NCI-H2227 (cell line): ENCODE measurements around the gene THRB.

ENCODE experiments used
- DNase-seq: peaks from one replicate; lab custom pipeline; 2025; ENCODE audit not compliant: unreplicated experiment; lab: John Stamatoyannopoulos, UW

THRB gene

GRCh38 chr3:24154781-24155180 lies 339.9 kb downstream of the THRB start:
- DNase-seq, result no peak

DNA sequence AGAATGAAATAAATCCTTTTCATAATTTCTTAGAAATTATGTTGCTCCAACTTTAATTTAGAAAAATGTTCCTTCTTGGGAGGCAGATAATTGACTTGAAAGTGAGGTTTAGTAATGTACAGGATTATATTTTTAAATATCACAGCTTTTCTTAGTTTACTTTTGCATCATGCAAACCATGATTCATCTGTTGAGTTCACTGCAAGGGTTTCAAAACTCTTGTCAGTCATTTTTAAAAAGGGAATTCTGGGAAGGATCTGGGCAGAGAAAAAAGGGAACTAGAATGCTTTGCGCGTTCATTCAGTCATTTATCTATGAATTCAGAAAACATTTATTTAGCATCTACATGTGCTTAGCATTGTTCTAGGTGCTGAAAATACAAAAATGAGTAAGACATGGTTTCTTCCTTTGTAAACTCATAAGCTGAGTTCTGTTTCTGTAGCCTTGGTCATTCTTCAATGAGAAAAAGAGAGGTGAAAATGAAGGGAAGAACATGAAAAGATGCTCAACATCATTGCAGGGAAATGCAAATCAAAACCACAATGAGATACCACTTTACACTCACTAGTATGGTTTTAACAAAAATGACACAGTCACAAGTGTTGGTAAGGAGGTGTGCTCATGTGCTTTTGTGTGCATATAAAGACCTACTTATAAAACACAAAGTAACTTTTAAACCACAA lies 340.5 kb downstream of the THRB start:
- DNase-seq, result no peak

- DNase-seq, result no peak
Observed at GRCh38 chr3:24151594-24151993, 343.1 kb downstream of the THRB start.

DNA sequence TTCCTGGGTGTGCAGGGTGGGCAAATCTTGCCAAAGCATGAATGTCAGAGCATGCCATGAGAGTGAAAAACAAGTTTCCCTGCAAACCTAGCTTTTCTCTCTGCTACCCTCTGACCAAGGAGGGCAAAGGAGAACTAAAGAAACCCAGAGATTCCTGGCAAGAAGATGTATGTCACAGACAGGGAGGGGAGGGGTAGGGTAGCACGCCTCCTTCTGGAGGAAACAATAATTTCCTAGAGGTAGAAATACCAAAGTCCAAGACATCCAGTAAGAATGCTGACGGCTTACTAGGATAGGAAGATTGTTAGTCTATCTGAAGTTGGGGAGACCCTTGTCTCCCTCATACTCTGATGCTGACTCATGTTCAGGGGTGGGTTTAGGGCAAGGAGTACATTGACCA lies 345.6 kb downstream of the THRB start:
- no peak for DNase-seq

- DNase-seq, result no peak
Observed at GRCh38 chr3:24145981-24146822, 348.4 kb downstream of the THRB start.

DNA sequence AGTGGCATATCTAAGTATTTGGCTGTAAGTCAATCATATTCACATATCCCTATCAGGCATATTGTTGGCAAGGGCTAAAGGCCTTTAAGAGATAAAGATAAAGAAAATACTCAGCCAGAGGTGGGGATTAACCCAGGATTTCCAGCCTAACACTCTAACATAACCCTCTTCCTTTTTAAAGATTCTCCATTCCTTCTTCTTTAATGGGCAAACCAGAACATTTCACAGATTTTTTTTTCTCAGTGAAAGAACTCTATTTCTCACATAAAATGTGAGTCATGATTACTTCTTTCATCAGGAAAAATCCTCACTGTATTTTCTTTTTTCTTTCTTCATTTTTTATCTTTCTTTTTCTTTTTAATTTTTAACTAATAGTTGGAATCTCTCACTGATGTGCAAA lies 349.2 kb downstream of the THRB start:
- no peak for DNase-seq

- DNase-seq, result no peak
Observed at GRCh38 chr3:24142127-24142526, 352.5 kb downstream of the THRB start.

DNA sequence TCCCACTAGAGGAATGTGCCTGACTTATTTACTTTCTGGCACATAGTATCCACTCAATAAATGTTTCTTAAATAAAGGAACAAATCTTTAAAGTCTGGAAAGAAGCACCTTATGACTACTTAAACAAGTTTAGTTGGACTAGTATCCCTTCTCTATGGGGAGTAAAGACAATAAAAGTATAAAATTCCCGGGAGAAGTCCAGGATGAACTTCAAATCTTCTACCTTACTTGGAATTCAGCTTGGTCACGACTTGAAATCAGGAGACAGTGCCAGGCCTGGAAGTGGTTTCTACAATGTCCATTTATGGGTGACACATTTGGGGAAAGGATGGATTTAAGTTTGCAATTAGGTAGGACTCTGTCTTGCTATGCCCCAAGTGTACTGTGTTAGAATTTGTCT lies 353.1 kb downstream of the THRB start:
- no peak for DNase-seq

GRCh38 chr3:24139463-24140412 lies 354.9 kb downstream of the THRB start:
- no peak for DNase-seq

DNA sequence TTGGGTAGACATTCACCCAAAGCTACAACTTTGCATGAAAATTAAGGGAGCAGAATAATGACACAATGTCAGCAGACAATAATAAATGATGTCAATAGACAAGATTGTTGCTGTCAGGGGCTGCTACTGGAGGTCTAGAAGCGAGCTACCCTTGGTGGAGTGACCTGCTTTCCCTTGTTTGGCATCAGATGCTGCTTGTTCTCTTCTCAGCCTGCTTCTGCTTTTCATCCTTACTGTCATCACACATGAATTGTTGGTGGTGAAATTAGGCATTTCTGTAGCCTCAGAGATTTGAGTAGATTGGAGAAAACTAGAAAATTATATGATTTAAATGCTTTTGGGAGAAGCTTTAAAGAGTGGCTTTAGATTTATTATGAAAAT lies 355.8 kb downstream of the THRB start:
- no peak for DNase-seq

DNA sequence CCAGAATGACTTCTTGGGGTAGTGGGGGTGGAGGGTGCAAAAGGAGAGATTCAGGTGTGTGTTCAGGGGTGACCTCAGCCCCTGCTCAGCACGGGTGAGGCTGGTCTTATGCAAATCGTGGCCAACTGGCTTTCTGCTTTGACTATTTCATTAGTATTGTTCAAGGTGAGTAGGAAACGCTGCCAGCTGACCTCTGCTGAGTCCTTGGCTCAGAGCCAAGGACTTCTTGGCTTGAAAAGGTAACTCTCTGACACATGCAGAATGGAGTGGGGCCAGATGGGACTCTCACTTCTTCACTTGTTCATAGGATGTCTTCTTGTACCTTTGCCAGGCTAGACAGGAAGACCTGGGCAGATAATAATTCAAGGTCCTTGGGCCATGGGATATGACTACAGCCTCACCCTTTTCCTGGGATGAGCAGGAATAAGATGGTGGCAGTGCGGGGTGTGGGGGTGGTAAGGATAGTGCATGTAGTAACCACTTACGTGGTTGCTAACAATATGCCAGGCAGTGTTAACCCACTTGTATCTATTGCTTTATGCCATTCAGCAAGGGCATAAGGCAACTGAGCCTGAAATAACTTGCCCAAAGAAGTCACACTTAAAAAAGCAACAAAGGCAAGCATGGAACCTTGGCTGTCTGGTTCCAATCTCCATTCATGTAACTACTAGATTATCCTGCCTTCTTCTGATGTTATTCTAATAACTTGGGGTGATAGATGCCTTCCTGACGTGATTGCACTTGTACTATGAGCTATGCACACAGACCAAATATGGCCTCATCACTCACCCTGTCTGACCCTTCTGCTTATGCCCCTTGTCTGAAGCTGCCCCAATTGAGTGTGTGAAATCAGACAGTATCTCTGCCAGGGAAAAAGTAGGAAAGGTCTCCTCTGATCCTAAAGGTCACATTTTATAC lies 356.4 kb downstream of the THRB start:
- DNase-seq, result peak; percentile 0

- no peak for DNase-seq
Observed at GRCh38 chr3:24137334-24137733, 357.3 kb downstream of the THRB start.

GRCh38 chr3:24136624-24137310 lies 357.9 kb downstream of the THRB start:
- DNase-seq, result no peak

DNA sequence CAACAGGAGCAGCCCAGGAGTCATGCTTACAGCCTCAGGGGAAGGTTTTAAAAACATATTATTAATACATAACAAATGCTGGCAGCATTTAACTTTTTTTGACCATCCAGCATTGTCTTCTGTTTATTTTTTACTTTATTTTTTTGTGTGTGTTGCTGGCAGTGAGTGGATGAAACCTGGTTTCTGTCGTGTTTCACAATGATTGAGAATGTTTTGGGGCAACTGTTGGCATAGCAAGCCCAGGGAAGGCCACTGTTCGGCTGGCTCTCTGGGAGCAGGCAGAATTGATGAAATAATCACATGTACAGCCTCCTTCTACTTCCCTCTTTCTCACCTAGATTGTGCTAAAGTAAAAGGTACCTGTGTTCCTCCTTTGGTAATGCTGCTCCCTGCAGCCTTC lies 359.4 kb downstream of the THRB start:
- no peak for DNase-seq

- DNase-seq, result no peak
Observed at GRCh38 chr3:24133942-24134341, 360.7 kb downstream of the THRB start.

DNA sequence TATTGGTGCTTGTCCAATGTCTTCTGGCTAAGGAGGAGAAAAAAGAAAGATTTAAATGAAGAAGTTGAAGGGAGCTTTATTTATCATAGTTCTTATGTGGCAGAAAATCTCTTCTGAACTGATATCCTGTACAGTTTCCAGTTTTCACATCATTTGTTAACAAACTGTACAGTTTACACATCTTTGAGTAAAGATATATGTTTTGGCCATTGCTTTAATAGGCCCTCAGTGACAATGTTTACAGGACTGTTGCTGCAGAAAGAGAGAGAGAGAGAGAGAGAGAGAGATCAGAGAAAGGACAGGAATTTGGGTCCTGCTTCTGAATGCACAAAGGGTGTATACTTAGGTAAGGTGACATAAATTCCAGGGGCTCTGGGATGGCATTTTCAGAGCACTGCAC lies 361.2 kb downstream of the THRB start:
- DNase-seq, result no peak

GRCh38 chr3:24129549-24129948 lies 365.1 kb downstream of the THRB start:
- DNase-seq, result no peak

DNA sequence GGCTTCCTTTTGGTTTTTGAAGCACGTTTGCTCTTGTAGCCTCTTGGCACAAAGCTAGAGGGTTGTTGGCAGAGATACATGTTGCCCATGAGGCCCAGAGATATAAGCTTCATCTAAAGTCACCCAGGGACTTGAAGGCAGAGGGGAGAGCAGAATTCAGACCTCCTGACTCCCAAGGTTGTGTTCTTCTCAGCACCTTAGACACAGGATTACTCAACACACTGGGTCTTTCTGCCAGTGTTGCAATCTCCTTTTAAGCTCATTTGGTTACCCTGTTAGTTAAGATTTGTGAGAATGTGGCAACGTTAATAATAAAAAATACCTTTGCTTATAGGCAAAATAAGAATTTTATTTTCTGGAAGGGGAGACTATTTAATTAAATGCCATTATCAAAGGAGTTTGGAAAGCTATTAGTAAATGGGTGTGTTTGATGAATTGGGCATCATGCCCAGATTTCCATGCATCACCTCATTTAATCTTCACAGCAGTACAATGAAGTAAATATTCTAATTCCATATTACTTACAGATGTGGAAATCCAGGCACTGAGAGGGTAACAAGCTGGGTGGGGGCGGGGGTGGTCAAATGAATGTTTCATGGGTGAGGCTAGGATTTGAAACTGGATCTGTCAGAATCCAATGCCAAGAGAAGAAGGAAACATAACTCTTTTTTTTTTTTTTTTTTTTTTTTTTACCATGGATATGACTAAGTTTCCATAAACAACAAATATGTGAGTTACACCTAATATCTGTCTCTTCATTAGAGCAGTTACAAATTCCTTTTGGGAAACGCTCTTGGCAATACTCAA lies 366.2 kb downstream of the THRB start:
- DNase-seq, result no peak

GRCh38 chr3:24123596-24123995 lies 371.1 kb downstream of the THRB start:
- no peak for DNase-seq
